ENCODE data around the gene ZMYND8. TPM values are rescaled to one million over a fixed set of nuclear protein-coding genes. Genes with fewer than 3 reads are reported as not detected.
A peak's percentile ranks its signal among the peaks of the same experiment; 100 is the strongest.

The ZMYND8 gene
- total and polyA plus RNA-seq, 2 of the 8 experiments (the other 6 are each of a cell fraction or from before 2014, with no cell fraction given), result 50.5 to 163 TPM

- TF ChIP-seq CTCF (IDR thresholded peaks at IDR 0.05; ENCODE audit: control extremely low read depth in 1 of 3, insufficient read depth in 1 of 3, low read depth in 1 of 3, low read length in 3 of 3), result peak; percentile 91 to 94 (median 94)
- peak; percentile 38; the same call in 1 of the 2 replicates for TF ChIP-seq JUND (IDR thresholded peaks at IDR 0.05; ENCODE audit: low read length)
- TF ChIP-seq RBBP5 (IDR thresholded peaks at IDR 0.05; ENCODE audit: borderline replicate concordance, low read depth, low read length), result no peak
- no peak for TF ChIP-seq BRCA1 (IDR thresholded peaks at IDR 0.05; ENCODE audit: low read depth, low read length)
- no peak for TF ChIP-seq CHD2 (IDR thresholded peaks at IDR 0.05; ENCODE audit: low read length)
- TF ChIP-seq CBX5 (IDR thresholded peaks at IDR 0.05; ENCODE audit: low read depth, low read length), result no peak
- TF ChIP-seq EZH2 (IDR thresholded peaks at IDR 0.05; ENCODE audit: low read depth, low read length, severe bottlenecking), result no peak
Observed at GRCh38 chr20:47196091-47197081, 160.1 kb downstream of the ZMYND8 start (continued).

Data from H1 (cell line).